ENCODE results near the gene RIOK3.

RIOK3 gene

DNA sequence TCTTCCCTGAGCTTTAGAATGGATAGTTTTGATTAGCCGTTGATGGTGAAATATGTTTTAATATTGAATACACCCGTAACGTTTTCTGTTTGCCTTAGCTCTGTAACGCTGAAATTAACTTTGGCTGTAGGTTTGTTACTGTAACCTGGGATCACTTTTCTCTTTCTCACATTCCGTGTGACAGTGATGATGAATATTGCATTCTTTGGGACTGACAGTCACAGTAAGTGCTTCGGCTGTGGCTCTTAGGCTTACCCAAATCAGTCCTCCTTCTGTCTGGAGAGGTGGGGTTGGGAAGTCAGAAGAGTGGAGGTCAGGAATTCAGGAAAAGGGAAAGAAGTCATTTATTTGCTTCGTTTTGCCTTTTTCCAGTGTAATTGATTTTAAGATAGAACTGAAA lies 68.2 kb downstream of the RIOK3 start:
- no peak overlapping the region for H3K4me3 ChIP-seq (ENCODE audit: low read length)
- no peak for TF ChIP-seq CTCF (conservative IDR thresholded peaks at IDR 0.05; ENCODE audit: low read depth, low read length)
- DNase-seq (ENCODE audit: low read depth): no peak

DNA sequence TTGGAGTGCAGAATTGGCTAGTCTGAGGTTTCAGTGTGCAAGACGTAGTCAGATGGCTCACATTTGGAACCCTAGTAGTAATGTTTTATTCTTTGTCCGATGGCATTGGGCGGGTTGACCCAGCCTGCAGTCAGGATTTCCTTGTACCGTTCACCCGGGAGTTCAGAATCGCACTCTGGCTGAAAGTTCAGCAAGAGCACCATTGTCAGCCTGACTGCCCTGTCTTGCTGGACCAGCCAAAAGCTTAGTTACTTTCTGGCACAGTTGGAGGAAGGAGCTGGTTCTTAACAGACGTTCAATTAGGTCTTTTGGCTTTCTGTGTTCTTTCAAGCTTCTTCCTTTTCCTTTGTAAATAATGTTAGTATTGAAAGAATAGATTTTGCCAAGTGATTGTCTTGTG lies 68.8 kb downstream of the RIOK3 start:
- TF ChIP-seq CTCF (conservative IDR thresholded peaks at IDR 0.05; ENCODE audit: low read depth, low read length): no peak
- no peak overlapping the region for H3K4me3 ChIP-seq (ENCODE audit: low read length)
- no peak for DNase-seq (ENCODE audit: low read depth)

GRCh38 chr18:23523429-23524212 lies 70.5 kb downstream of the RIOK3 start:
- no peak for DNase-seq (ENCODE audit: low read depth)
- no peak for TF ChIP-seq CTCF (conservative IDR thresholded peaks at IDR 0.05; ENCODE audit: low read depth, low read length)
- H3K4me3 ChIP-seq (ENCODE audit: low read length): no peak overlapping the region

GRCh38 chr18:23524213-23524707 lies 71.2 kb downstream of the RIOK3 start:
- no peak for TF ChIP-seq CTCF (conservative IDR thresholded peaks at IDR 0.05; ENCODE audit: low read depth, low read length)
- no peak overlapping the region for H3K4me3 ChIP-seq (ENCODE audit: low read length)
- DNase-seq (ENCODE audit: low read depth): no peak

DNA sequence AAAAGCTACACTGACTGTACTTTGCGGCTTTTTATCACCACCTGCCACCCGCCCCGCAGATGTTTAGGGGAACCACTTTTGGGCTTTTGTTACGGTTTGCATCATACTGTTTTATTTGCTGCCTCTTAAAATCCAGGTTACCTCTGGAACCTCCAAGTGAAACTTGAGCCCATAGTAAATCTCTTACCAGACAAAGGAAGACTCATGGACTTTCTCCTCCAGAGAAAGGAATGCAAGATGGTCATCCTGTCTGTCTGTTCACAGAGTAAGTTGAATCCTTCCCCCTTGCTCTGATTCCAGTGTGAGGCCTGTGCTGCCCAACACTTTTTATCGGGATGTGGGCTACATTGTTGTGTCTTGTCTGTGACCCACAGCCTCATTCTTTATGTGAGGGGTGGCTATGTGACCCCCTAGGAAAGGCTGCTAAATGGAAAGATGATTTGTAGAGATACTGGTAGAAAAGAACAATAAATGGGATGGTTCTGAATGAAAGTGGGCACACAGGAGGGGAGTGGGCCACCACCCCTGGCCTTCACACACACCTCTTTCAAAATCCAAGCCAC lies 73.5 kb downstream of the RIOK3 start:
- H3K4me3 ChIP-seq (ENCODE audit: low read length): no peak overlapping the region
- TF ChIP-seq CTCF (conservative IDR thresholded peaks at IDR 0.05; ENCODE audit: low read depth, low read length): no peak
- DNase-seq (ENCODE audit: low read depth): no peak

DNA sequence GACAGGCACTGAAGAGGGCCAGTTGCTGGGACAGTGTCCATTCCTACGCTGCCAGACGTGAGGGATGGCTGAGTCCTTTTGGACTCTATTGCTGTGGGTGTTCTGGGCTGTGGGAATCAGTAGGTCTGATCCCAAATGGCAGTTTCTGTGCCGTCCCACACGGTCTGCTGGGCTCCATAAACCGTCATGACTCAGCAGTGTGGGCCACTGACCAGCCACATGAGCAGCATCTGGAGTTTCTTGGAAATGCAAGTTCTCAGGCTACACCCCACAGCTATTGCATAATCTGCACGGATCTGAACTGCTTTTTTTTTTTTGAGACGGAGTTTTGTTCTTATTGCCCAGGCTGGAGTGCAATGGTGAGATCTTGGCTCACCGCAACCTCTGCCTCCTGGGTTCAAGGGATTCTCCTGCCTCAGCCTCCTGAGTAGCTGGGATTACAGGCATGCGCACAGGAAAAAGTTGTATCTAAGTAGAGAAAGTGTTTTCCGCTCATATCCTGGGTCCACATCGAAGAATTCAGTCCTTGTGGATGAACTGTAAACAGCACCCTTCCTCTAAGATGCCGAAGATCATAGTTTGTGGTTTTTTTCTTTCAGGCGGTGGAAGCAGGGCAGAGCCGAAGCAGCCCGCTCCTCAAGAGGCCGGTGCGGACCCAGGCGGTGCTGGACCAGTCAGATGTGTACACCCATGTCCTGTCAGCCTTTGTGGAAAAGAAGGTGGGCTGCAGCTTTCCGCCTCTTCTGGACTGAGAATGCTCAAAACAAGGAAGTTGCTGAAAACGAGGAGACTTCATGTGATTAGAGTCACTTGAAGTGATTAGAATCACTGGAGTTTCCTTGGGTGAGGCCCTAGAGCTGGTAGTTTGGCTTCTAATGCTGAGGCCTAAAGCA lies 75.7 kb downstream of the RIOK3 start:
- TF ChIP-seq CTCF (conservative IDR thresholded peaks at IDR 0.05; ENCODE audit: low read depth, low read length): no peak
- no peak overlapping the region for H3K4me3 ChIP-seq (ENCODE audit: low read length)
- DNase-seq (ENCODE audit: low read depth): no peak

Measured in retinal pigment epithelial cell (primary cell).